HUDEP-2 (cell line): ENCODE data around the gene PCDHGA10.
"Not testable (repeated sequence)": the region's sequence is repeated elsewhere in the genome, so short reads cannot be mapped to it uniquely, and the experiment has no call there.

Experiments used
- DNase-seq, 76 experiments: peaks; one replicate each; lab custom pipeline; 2025; ENCODE audit not compliant: unreplicated experiment in 76 of 76; lab: John Stamatoyannopoulos, UW

Gene PCDHGA10

DNA sequence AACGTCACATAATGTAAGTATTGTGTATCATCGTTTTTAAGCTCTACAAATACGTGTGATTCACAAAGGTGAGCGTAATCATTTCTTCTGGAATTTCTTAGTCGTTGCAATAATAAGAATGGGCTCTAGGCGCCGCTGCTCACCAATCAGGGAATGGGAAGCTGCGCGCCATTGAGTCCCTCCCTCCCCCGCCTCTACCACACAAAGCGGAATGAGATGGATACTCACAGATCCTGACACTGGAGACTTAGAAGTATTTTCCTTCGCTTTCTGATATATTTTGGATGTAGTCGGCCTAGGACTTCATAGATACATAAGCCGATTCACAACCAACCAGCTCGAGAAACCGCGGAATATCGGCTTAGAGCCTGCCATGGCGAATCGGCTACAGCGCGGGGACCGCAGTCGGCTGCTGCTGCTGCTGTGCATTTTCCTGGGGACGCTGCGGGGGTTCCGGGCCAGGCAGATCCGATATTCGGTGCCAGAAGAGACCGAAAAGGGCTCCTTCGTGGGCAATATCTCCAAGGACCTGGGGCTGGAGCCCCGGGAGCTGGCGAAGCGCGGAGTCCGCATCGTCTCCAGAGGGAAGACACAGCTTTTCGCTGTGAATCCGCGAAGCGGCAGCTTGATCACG lies 8.2 kb downstream of the PCDHGA10 start, which contains the start of gene PCDHGA11:
TSS of gene PCDHGA11 (plus strand) at position 197 of the 634 bp plus-strand sequence. CDS start at position 374, 177 bp downstream.
- peak in 16 of 76 experiments; percentile 3 to 23 (median 14) for DNase-seq

DNA sequence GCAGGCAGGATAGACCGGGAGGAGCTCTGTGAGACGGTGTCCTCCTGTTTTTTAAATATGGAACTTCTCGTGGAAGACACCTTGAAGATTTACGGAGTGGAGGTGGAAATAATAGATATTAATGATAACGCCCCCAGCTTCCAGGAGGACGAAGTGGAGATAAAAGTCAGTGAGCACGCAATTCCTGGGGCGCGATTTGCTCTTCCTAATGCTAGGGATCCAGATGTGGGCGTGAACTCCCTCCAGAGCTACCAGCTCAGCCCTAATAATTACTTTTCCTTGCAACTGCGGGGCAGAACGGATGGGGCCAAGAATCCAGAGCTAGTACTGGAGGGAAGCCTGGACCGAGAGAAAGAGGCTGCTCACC lies 8.7 kb downstream of the PCDHGA10 start:
- no peak for DNase-seq

DNA sequence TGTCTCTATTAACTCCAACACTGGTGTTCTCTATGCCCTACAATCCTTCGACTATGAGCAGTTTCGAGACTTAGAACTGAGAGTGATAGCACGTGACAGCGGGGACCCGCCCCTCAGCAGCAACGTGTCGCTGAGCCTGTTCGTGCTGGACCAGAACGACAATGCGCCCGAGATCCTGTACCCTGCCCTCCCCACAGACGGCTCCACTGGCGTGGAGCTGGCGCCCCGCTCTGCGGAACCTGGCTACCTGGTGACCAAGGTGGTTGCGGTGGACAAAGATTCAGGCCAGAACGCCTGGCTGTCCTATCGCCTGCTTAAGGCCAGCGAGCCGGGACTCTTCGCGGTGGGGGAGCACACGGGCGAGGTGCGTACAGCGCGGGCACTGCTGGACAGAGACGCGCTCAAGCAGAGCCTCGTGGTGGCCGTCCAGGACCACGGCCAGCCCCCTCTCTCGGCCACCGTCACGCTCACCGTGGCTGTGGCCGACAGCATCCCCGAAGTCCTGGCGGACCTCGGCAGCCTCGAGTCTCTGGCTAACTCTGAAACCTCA lies 10.0 kb downstream of the PCDHGA10 start:
- DNase-seq = no peak

DNA sequence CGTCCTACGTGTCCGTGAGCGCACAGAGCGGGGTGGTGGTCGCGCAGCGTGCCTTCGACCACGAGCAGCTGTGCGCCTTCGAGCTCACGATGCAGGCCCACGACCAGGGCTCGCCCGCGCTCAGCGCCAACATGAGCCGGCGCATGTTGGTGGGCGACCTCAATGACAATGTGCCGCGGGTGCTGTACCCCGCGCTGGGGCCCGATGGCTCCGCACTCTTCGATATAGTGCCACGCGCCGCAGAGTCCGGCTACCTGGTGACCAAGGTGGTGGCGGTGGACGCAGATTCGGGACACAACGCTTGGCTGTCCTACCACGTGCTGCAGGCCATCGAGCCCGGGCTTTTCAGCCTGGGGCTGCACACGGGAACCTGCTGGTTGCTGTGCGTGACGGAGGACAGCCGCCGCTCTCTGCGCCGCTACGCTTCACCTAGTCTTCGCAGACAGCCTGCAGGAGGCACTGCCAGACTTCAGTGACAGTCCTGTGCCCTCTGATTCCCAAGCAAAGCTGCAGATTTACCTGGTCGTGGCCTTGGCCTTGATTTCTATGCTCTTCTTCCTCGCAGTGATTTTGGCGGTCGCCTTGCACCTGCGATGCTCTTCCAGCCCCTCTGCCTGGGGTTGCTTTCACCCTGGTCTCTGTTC lies 15.1 kb downstream of the PCDHGA10 start:
- no peak for DNase-seq

DNA sequence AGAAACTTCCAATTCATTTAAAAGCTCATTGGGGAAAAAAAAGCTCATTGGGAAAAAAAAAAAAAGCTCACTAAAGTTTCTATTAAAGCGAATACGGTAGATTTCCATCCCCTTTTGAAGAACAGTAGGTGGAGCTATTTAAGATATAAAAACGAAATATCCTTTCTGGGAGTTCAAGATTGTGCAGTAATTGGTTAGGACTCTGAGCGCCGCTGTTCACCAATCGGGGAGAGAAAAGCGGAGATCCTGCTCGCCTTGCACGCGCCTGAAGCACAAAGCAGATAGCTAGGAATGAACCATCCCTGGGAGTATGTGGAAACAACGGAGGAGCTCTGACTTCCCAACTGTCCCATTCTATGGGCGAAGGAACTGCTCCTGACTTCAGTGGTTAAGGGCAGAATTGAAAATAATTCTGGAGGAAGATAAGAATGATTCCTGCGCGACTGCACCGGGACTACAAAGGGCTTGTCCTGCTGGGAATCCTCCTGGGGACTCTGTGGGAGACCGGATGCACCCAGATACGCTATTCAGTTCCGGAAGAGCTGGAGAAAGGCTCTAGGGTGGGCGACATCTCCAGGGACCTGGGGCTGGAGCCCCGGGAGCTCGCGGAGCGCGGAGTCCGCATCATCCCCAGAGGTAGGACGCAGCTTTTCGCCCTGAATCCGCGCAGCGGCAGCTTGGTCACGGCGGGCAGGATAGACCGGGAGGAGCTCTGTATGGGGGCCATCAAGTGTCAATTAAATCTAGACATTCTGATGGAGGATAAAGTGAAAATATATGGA lies 17.7 kb downstream of the PCDHGA10 start, which contains the start of gene PCDHGA12:
TSS of gene PCDHGA12 (plus strand) at position 176 of the 782 bp plus-strand sequence. CDS start at position 429, 253 bp downstream.
- DNase-seq = peak in 6 of 76 experiments; percentile 1 to 30 (median 6)

DNA sequence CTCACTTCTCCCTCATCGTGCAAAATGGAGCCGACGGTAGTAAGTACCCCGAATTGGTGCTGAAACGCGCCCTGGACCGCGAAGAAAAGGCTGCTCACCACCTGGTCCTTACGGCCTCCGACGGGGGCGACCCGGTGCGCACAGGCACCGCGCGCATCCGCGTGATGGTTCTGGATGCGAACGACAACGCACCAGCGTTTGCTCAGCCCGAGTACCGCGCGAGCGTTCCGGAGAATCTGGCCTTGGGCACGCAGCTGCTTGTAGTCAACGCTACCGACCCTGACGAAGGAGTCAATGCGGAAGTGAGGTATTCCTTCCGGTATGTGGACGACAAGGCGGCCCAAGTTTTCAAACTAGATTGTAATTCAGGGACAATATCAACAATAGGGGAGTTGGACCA lies 18.5 kb downstream of the PCDHGA10 start:
- no peak for DNase-seq

DNA sequence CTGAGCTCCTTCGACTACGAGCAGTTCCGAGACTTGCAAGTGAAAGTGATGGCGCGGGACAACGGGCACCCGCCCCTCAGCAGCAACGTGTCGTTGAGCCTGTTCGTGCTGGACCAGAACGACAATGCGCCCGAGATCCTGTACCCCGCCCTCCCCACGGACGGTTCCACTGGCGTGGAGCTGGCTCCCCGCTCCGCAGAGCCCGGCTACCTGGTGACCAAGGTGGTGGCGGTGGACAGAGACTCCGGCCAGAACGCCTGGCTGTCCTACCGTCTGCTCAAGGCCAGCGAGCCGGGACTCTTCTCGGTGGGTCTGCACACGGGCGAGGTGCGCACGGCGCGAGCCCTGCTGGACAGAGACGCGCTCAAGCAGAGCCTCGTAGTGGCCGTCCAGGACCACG lies 19.5 kb downstream of the PCDHGA10 start:
- not testable (repeated sequence) for DNase-seq

DNA sequence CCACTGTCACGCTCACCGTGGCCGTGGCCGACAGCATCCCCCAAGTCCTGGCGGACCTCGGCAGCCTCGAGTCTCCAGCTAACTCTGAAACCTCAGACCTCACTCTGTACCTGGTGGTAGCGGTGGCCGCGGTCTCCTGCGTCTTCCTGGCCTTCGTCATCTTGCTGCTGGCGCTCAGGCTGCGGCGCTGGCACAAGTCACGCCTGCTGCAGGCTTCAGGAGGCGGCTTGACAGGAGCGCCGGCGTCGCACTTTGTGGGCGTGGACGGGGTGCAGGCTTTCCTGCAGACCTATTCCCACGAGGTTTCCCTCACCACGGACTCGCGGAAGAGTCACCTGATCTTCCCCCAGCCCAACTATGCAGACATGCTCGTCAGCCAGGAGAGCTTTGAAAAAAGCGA lies 19.9 kb downstream of the PCDHGA10 start:
- not testable (repeated sequence) for DNase-seq

DNA sequence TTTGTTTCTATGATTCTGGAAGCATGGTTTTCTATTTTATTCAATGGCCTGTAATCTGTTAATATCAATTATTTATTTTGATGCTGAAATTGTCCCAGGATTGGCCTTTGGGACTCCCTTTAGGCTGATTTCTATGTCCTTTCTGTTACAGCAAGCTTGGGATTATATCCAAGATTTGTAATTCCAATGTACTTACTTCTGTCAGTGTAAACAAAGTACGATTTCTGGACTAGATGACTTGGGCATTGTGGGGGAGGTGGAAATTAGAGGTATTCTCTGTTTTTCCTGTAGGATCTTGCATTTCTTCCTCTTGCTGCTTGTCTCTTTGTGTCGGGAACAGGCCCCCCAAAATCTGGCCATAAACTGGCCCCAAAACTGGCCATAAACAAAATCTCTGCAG lies 21.2 kb downstream of the PCDHGA10 start:
- DNase-seq = no peak

DNA sequence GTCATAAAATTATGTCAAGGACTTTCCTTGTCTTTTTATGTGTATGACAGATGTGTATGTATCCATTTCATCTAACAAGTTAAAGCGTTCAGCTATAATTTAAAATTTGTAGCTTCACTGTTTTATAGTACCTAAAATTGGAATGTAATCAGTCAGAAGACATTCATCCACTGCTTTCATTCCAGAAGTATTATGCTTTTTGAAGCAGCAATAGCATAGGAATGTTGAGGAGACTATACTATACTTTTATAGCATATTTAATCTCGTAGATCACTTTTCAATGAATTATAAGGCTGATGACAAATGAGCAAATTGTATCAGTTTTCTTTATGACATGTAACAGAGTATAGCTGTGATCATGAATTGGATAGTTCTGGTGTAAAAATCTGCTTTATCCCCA lies 24.4 kb downstream of the PCDHGA10 start:
- DNase-seq = no peak

DNA sequence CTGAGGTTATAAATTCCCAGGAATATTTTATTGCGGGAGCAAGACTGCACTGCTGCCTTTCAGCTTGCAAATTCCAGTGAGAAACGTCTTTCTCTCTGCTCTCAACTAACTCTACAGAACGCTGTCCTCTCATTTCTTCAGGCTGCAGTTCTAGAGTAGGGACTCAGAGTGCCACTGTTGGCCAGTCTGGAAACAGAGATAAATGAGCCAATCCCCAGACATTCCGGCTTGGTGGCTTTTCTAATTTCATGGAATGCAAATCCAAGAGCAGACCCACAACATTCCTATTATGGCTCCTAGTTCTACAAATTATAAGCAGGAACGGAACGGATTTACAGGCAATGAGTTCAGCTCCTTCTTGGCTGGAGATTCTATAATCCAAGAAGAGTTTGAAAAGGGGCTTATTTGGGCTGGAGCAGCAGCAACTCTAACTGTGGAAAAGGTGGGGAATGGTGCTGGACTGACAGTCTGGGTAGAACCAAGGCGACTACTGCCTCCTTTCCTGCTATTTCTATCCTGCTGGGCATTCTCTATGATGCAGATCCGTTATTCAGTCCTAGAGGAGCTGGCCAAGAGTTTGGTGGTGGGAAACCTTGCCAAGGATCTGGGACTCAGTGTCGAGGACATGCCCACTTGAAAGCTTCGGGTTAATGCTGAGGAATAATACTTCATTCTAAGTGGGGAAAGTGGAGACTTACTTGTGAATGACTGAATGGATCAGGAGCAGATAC lies 26.8 kb downstream of the PCDHGA10 start:
- DNase-seq = no peak

DNA sequence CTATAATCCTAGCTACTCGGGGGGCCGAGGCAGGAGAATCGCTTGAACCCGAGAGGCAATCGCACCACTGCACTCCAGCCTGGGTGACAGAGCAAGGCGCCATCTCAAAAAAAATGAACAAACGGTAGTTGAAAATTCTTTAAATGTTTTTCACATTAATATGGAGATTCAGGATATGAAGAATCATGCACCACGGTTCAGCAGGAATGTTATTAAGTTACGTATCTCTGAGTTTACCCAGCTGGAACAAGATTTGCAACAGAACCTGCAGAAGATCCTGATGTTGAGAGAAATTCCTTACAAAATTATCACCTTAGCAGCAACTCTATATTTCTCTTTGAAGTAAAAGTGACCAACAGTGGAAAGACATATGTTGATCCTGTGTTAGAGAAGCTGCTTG lies 27.6 kb downstream of the PCDHGA10 start:
- no peak for DNase-seq

DNA sequence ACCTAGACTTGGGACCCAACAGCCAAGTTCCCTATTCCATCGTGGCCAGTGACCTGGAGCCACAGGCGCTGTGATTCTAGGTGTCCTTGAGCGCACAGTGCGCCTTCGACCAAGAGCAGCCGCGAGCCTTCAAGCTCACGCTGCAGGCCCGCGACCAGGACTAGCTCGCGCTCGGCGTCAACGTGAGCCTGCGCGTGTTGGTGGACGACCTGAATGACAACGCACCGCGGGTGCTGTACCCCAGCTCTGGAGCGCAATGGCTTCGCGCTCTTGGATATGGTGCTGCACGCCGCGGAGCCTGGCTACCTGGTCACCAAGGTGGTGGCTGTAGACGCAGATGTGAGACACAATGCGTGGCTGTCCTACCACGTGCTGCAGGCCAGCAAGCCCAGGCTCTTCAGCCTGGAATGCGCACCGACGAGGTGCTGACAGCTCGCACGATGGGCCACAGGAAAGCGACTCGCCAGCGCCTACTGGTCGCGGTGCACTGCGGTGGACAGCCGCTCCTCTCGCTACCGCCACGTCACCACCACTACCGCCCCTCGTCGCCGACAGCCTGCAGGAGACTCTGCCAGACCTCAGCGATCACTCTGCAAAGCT lies 28.9 kb downstream of the PCDHGA10 start:
- no peak for DNase-seq

DNA sequence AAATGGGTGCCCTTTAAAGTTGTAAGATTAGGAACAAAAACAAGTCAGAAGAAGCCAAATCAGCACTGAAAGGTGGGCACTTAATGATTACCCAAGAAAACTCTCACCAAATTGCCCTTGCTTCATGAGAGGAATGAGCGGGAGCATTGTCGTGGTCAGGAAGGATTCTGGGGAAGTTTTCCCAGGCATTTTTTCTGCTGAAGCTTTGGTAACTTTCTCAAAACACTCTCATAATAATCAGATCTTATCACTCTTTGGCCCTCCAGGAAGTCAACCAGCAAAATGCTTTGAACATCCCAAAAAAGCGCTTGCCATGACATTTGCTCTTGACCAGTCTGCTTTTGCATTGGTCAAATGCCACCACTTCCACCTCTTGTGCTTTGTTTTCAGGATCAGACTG lies 52.6 kb downstream of the PCDHGA10 start:
- no peak for DNase-seq
